Keratinocyte (primary cell): ENCODE data around the gene ASB10. TPM values are rescaled to one million over a fixed set of nuclear protein-coding genes. Genes with fewer than 3 reads are reported as not detected.

Experiments
- DNase-seq: peaks from one replicate; pipeline ENCODE4 v3.0.0-alpha.2; 2011; ENCODE audit warnings: low read depth, missing footprints, low spot score
- FAIRE-seq: peaks from 2 replicates; lab custom pipeline; 2011; peaks lifted over from hg19 to GRCh38; lab: Jason Lieb, UNC
- H2AFZ ChIP-seq: 2 replicates; pipeline ENCODE4 v1.6.0; 2012; ENCODE audit warnings: low read length, control low read depth, inconsistent platforms; ENCODE audit not compliant: control insufficient read depth
- H3K27ac ChIP-seq: 2 replicates; pipeline ENCODE4 v1.5.1; 2011; ENCODE audit warnings: low read length; ENCODE audit not compliant: control insufficient read depth, insufficient read depth
- H3K27me3 ChIP-seq: 3 replicates; pipeline ENCODE4 v1.6.0; 2011; ENCODE audit warnings: low read length; ENCODE audit not compliant: control insufficient read depth, insufficient read depth; ENCODE audit errors: extremely low read depth
- H3K36me3 ChIP-seq, 2 experiments: 2 replicates in 1 of 2; 3 replicates in 1 of 2; pipeline ENCODE4 v1.5.1; 2011; ENCODE audit warnings: low read length in 2 of 2, mild to moderate bottlenecking in 1 of 2; ENCODE audit not compliant: control insufficient read depth in 2 of 2, insufficient read depth in 2 of 2; ENCODE audit errors: extremely low read depth in 1 of 2
- H3K4me1 ChIP-seq: 3 replicates; pipeline ENCODE4 v1.5.1; 2011; ENCODE audit warnings: low read length; ENCODE audit not compliant: control insufficient read depth, insufficient read depth; ENCODE audit errors: extremely low read depth
- H3K4me2 ChIP-seq: 3 replicates; pipeline ENCODE4 v1.6.0; 2011; ENCODE audit warnings: low read depth, low read length; ENCODE audit not compliant: control insufficient read depth, insufficient read depth; ENCODE audit errors: extremely low read depth
- H3K4me3 ChIP-seq, 3 experiments: fragments of 200-600 bp in 1 of 3; sonication (generic) in 1 of 3; 2 replicates in 2 of 3; 3 replicates in 1 of 3; pipeline ENCODE4 v1.5.1; 2011 to 2016; ENCODE audit warnings: low read length in 3 of 3, mild to moderate bottlenecking in 3 of 3, control low read depth in 2 of 3, inconsistent platforms in 1 of 3, low read depth in 1 of 3, mixed read lengths in 1 of 3, mixed run types in 1 of 3, moderate library complexity in 1 of 3; ENCODE audit not compliant: control insufficient read depth in 2 of 3, insufficient read depth in 2 of 3; ENCODE audit errors: extremely low read depth in 1 of 3
- H3K79me2 ChIP-seq: 2 replicates; pipeline ENCODE4 v1.6.0; 2012; ENCODE audit warnings: low read length; ENCODE audit not compliant: control insufficient read depth, insufficient read depth
- H3K9ac ChIP-seq: 3 replicates; pipeline ENCODE4 v1.6.0; 2011; ENCODE audit warnings: low read length; ENCODE audit not compliant: control insufficient read depth, insufficient read depth; ENCODE audit errors: extremely low read depth
- H3K9me1 ChIP-seq: 3 replicates; pipeline ENCODE4 v1.6.0; 2011; ENCODE audit warnings: low read length; ENCODE audit not compliant: control insufficient read depth, insufficient read depth; ENCODE audit errors: extremely low read depth
- H3K9me3 ChIP-seq: 2 replicates; pipeline ENCODE4 v1.5.1; 2012; ENCODE audit warnings: low read depth, low read length; ENCODE audit not compliant: control insufficient read depth
- H4K20me1 ChIP-seq: 3 replicates; pipeline ENCODE4 v1.6.0; 2011; ENCODE audit warnings: low read length; ENCODE audit not compliant: control insufficient read depth, insufficient read depth; ENCODE audit errors: extremely low read depth
- EZH2 ChIP-seq: IDR thresholded peaks from one replicate; pipeline ENCODE4 v1.6.1; 2012; ENCODE audit warnings: inconsistent platforms, mild to moderate bottlenecking, low read length, moderate library complexity
- dilution Hi-C: fragments of 300-500 bp; cut with MboI; formaldehyde crosslinking; loops from one replicate; pipeline ENCODE4 v1.7.0; 2020; ENCODE audit warnings: low sequenced_read_pairs; ENCODE audit not compliant: extremely low pct_ligation_motif_present
- polyA plus RNA-seq, 5 experiments: library from polyadenylated mRNA; depleted of rRNA in 3 of 5; stranded (reverse) in 3 of 5; stranded (forward) in 1 of 5; unstranded in 1 of 5; fragments of >200 nt; gene quantifications; 1 replicate in 1 of 5; 2 replicates in 3 of 5; 3 replicates in 1 of 5; pipeline versions ENCODE4 v1.2.1 to v1.2.3, GENCODE V29; 2011 to 2012; ENCODE audit warnings: missing spikeins in 2 of 5, low read depth in 1 of 5, low replicate concordance in 1 of 5
- TF ChIP-seq, protein P1 (sequence below), 3 experiments: IDR thresholded peaks in 1 of 3; conservative IDR thresholded peaks in 1 of 3; optimal IDR thresholded peaks in 1 of 3; 2 replicates in 2 of 3; 3 replicates in 1 of 3; pipeline versions ENCODE3 to v1.5.1; 2011; ENCODE audit warnings: low read length in 3 of 3, mild to moderate bottlenecking in 3 of 3, moderate library complexity in 2 of 3, control low read depth in 1 of 3, inconsistent platforms in 1 of 3; ENCODE audit not compliant: insufficient read depth in 2 of 3; ENCODE audit errors: extremely low read depth in 1 of 3

Gene ASB10
- polyA plus RNA-seq, 1 donor (not counting 4 experiments of a cell fraction or from before 2014, with no cell fraction given): not detected

DNA sequence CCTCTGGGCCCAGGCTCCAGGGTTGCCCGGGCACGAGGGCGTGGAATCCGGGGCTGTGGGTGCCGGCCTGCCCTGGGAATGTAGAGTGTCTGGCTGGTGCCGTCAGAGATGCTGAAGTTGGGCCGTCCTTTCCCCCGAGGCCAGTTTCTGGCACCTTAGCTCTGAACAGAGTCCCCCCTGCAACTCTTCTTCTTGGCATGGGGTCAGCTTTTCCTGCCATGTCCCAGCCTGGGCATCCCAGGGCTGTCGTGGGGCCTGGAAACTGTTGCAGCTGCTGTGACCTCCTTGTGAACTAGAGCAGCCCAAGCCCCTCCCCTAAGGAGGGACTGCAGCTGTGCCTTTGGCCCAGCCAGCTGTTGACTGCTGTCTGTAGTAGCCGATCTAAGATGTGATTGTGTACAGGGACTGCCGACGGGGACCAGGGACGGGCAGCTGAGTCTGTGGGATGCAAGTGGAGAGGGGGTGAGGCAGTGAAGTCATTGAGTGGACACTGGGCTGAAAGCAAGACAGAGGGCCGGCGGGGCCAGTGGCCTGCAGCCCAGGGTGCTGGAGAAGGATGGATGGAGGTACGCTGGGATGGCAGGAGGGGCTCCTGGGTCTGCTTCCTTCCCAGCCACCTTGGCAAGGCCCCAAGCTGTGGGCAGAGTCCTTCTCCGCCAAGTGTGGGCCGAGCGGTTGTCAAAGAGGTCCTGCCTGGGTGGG lies 55.3 kb downstream of the ASB10 start:
- no peaks in the 10 kb centered on the region for H3K4me1 ChIP-seq
- dilution Hi-C loops: no loop called here
- no peaks in the 10 kb centered on the region for H3K27me3 ChIP-seq
- FAIRE-seq (no peak), DNase-seq (no peak)
- H4K20me1 ChIP-seq: peaks cover 15% of the 10 kb centered on the region
- TF ChIP-seq, protein P1, sequence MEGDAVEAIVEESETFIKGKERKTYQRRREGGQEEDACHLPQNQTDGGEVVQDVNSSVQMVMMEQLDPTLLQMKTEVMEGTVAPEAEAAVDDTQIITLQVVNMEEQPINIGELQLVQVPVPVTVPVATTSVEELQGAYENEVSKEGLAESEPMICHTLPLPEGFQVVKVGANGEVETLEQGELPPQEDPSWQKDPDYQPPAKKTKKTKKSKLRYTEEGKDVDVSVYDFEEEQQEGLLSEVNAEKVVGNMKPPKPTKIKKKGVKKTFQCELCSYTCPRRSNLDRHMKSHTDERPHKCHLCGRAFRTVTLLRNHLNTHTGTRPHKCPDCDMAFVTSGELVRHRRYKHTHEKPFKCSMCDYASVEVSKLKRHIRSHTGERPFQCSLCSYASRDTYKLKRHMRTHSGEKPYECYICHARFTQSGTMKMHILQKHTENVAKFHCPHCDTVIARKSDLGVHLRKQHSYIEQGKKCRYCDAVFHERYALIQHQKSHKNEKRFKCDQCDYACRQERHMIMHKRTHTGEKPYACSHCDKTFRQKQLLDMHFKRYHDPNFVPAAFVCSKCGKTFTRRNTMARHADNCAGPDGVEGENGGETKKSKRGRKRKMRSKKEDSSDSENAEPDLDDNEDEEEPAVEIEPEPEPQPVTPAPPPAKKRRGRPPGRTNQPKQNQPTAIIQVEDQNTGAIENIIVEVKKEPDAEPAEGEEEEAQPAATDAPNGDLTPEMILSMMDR (optimal IDR thresholded peaks at IDR 0.05 in 1 of 3, IDR thresholded peaks at IDR 0.05 in 1 of 3, conservative IDR thresholded peaks at IDR 0.05 in 1 of 3; ENCODE audit: extremely low read depth in 1 of 3, insufficient read depth in 2 of 3, low read length in 3 of 3): no peak
- no peak for TF ChIP-seq EZH2
- H3K9me1 ChIP-seq: no peaks in the 10 kb centered on the region
- no peak overlapping the region for H3K4me2 ChIP-seq
- H3K9ac ChIP-seq: no peak overlapping the region
- H3K79me2 ChIP-seq: peaks cover 6% of the 10 kb centered on the region
- no peak overlapping the region for H2AFZ ChIP-seq
- H3K9me3 ChIP-seq: no peaks in the 10 kb centered on the region
- peaks cover 51 to 65% of the 10 kb centered on the region in 2 experiments for H3K36me3 ChIP-seq
- H3K4me3 ChIP-seq: no peak overlapping the region
- H3K27ac ChIP-seq: no peak overlapping the region

GRCh38 chr7:151131224-151131591 lies 55.8 kb downstream of the ASB10 start:
- Histone ChIP-seq H3K9ac (no peak overlapping the region), H3K27ac (no peak overlapping the region), H3K79me2 (peaks cover 6% of the 10 kb centered on the region), H3K4me2 (no peak overlapping the region), H3K4me3 (no peak overlapping the region), H3K36me3 (peaks cover 49 to 66% of the 10 kb centered on the region in 2 experiments), H2AFZ (no peak overlapping the region), H3K9me1 (no peaks in the 10 kb centered on the region), H3K9me3 (no peaks in the 10 kb centered on the region), H3K27me3 (no peaks in the 10 kb centered on the region), H3K4me1 (no peaks in the 10 kb centered on the region), H4K20me1 (peaks cover 16% of the 10 kb centered on the region)
- no peak for FAIRE-seq
- dilution Hi-C loops: no loop called here
- no peak for DNase-seq
- TF ChIP-seq, protein P1 (optimal IDR thresholded peaks at IDR 0.05 in 1 of 3, IDR thresholded peaks at IDR 0.05 in 1 of 3, conservative IDR thresholded peaks at IDR 0.05 in 1 of 3; ENCODE audit: extremely low read depth in 1 of 3, insufficient read depth in 2 of 3, low read length in 3 of 3): no peak
- TF ChIP-seq EZH2: no peak
